K562 (cell line): ENCODE data around the gene DENND4C. TPM values are rescaled to one million over a fixed set of nuclear protein-coding genes. Genes with fewer than 3 reads are reported as not detected.
A peak's percentile ranks its signal among the peaks of the same experiment; 100 is the strongest.

ENCODE experiments used
- ATAC-seq: fragments of 200-7000 bp; cut with Tn5 transposase; 3 replicates; pipeline ENCODE4 v1.9.1; 2020; ENCODE audit warnings: moderate library complexity
- BruUV-seq: library from RNA; stranded (reverse); fragments of 400-500 nt; replicated peaks from 2 replicates; lab custom pipeline; 2021; lab: Mats Ljungman, UMichigan
- CTCF ChIA-PET: fragments of 300-600 bp; formaldehyde crosslinking; extraction: SDS; loops from one replicate; lab custom pipeline; 2021; ENCODE audit warnings: low intra/inter-chr PET ratio; lab: Yijun Ruan, JAX
- POLR2A ChIA-PET: fragments of 300-600, 350-650 bp; sonication (Branson Sonifier 250); formaldehyde crosslinking; extraction: SDS; loops from one replicate; lab custom pipeline; 2021; ENCODE audit warnings: antibody characterized with exemption, inconsistent platforms; lab: Yijun Ruan, JAX
- DNase-seq, 4 experiments: peaks; one replicate each; pipeline versions ENCODE4 v3.0.0 to v3.0.0-alpha.2; 2011 to 2018; ENCODE audit warnings: low spot score in 3 of 4, mixed read lengths in 3 of 4; ENCODE audit errors: extremely low read depth in 1 of 4
- FAIRE-seq: peaks from 2 replicates; lab custom pipeline; 2011; peaks lifted over from hg19 to GRCh38; lab: Jason Lieb, UNC
- H2AFZ ChIP-seq: 2 replicates; pipeline ENCODE4 v1.6.0; 2011; ENCODE audit warnings: low read depth, low read length, control low read depth, inconsistent platforms
- H3K27ac ChIP-seq: fragments of 200-600 bp; 3 replicates; pipeline ENCODE4 v1.8.0; 2011; ENCODE audit warnings: low read depth, mild to moderate bottlenecking, control low read depth, inconsistent platforms, low read length, moderate library complexity, mixed read lengths; ENCODE audit errors: extremely low read depth
- H3K27me3 ChIP-seq, 2 experiments: fragments of 300-600 bp in 1 of 2; 2 replicates in 1 of 2; 3 replicates in 1 of 2; pipeline versions ENCODE4 v1.6.0 to v1.8.0; 2011; ENCODE audit warnings: inconsistent platforms in 2 of 2, low read length in 2 of 2, mild to moderate bottlenecking in 1 of 2, mixed read lengths in 1 of 2, moderate library complexity in 1 of 2; ENCODE audit not compliant: control insufficient read depth in 2 of 2, insufficient read depth in 2 of 2
- H3K36me3 ChIP-seq: fragments of 300-600 bp; 3 replicates; pipeline ENCODE4 v1.8.0; 2011; ENCODE audit warnings: mild to moderate bottlenecking, low read length, inconsistent platforms; ENCODE audit not compliant: control insufficient read depth, insufficient read depth
- H3K4me1 ChIP-seq, 2 experiments: fragments of 200-600 bp in 1 of 2; replicated peaks in 1 of 2; 2 replicates in 1 of 2; 3 replicates in 1 of 2; pipeline versions ENCODE4 v1.5.1 to v1.8.0; 2011; ENCODE audit warnings: inconsistent platforms in 2 of 2, low read length in 2 of 2, mild to moderate bottlenecking in 1 of 2, mixed read lengths in 1 of 2, moderate library complexity in 1 of 2; ENCODE audit not compliant: control insufficient read depth in 2 of 2, insufficient read depth in 2 of 2
- H3K4me2 ChIP-seq: 2 replicates; pipeline ENCODE4 v1.6.1; 2011; ENCODE audit warnings: low read length, control low read depth, inconsistent platforms, mixed read lengths; ENCODE audit not compliant: insufficient read depth
- H3K4me3 ChIP-seq: fragments of 200-600 bp; sonication (generic), shearing (Covaris generic); 2 replicates; pipeline ENCODE4 v1.5.1; 2016; ENCODE audit warnings: control low read depth, inconsistent platforms
- H3K79me2 ChIP-seq: fragments of 200-600 bp; 3 replicates; pipeline ENCODE4 v1.8.0; 2011; ENCODE audit warnings: low read length, inconsistent platforms; ENCODE audit not compliant: control insufficient read depth, insufficient read depth
- H3K9ac ChIP-seq, 2 experiments: 2 replicates each; pipeline versions ENCODE4 v1.6.0 to v1.6.1; 2011; ENCODE audit warnings: low read depth in 2 of 2, low read length in 2 of 2, control low read depth in 1 of 2, inconsistent platforms in 1 of 2, mild to moderate bottlenecking in 1 of 2, mixed read lengths in 1 of 2; ENCODE audit not compliant: insufficient read depth in 1 of 2
- H3K9me1 ChIP-seq: one replicate; pipeline ENCODE4 v1.6.0; 2011; ENCODE audit warnings: inconsistent platforms, mild to moderate bottlenecking, low read length, moderate library complexity; ENCODE audit not compliant: control insufficient read depth, insufficient read depth
- H3K9me3 ChIP-seq: replicated peaks from 2 replicates; pipeline ENCODE4 v1.5.1; 2011; ENCODE audit warnings: low read depth, low read length, inconsistent platforms; ENCODE audit not compliant: control insufficient read depth, insufficient read depth
- H4K20me1 ChIP-seq: replicated peaks from 2 replicates; pipeline ENCODE4 v1.6.1; 2011; ENCODE audit warnings: low read length, inconsistent platforms, mixed read lengths; ENCODE audit not compliant: control insufficient read depth, insufficient read depth
- CBFA2T2 ChIP-seq: fragments of 450-650 bp; conservative IDR thresholded peaks from 2 replicates; pipeline ENCODE4 v1.6.1; 2017; ENCODE audit warnings: mild to moderate bottlenecking
- FOXP1 ChIP-seq: sonication (generic); formaldehyde crosslinking; IDR thresholded peaks from 2 replicates; pipeline ENCODE4 v1.8.0; 2022; ENCODE audit warnings: mild to moderate bottlenecking, missing genetic modification reagents
- MEIS2 ChIP-seq: fragments of 450-650 bp; IDR thresholded peaks from 2 replicates; pipeline ENCODE4 v1.6.1; 2014; ENCODE audit warnings: mild to moderate bottlenecking; ENCODE audit not compliant: partially characterized antibody
- RBM22 ChIP-seq: fragments of 200-400 bp; formaldehyde crosslinking; IDR thresholded peaks from 2 replicates; pipeline ENCODE4 v1.6.1; 2018; ENCODE audit warnings: low read length, low read depth; ENCODE audit not compliant: poor library complexity, severe bottlenecking
- SAFB2 ChIP-seq: fragments of 200-400 bp; formaldehyde crosslinking; IDR thresholded peaks from 2 replicates; pipeline ENCODE4 v1.6.1; 2018; ENCODE audit warnings: borderline replicate concordance, low read length, low read depth, moderate library complexity; ENCODE audit not compliant: severe bottlenecking
- SMAD1 ChIP-seq: fragments of 150-350 bp; IDR thresholded peaks from 2 replicates; pipeline ENCODE4 v1.6.1; 2014; ENCODE audit warnings: low read length, low read depth; ENCODE audit not compliant: partially characterized antibody
- TEAD4 ChIP-seq, 2 experiments: sonication (generic) in 1 of 2; formaldehyde crosslinking in 1 of 2; IDR thresholded peaks; 2 replicates each; pipeline versions ENCODE4 v1.6.1 to v1.8.0; 2012 to 2022; ENCODE audit warnings: borderline replicate concordance in 1 of 2, inconsistent platforms in 1 of 2, low read length in 1 of 2, mild to moderate bottlenecking in 1 of 2, missing genetic modification reagents in 1 of 2
- TGIF2 ChIP-seq: sonication (generic); formaldehyde crosslinking; IDR thresholded peaks from 2 replicates; pipeline ENCODE4 v1.8.1; 2022; ENCODE audit warnings: mild to moderate bottlenecking, missing genetic modification reagents, moderate library complexity
- XRCC3 ChIP-seq: fragments of 450-650 bp; IDR thresholded peaks from 2 replicates; pipeline ENCODE4 v1.6.1; 2017; ENCODE audit warnings: mild to moderate bottlenecking, moderate library complexity
- ZNF79 ChIP-seq: fragments of 250-450 bp; sonication (Bioruptor Pico); IDR thresholded peaks from 2 replicates; pipeline ENCODE4 v1.4.0; 2020; ENCODE audit warnings: low read depth, mild to moderate bottlenecking, moderate library complexity
- WGBS: fragments of 100-300 bp; shearing (Covaris generic); methylation state at CpG from one replicate; pipeline ENCODE4 v1.1.6; 2016; ENCODE audit warnings: low coverage, mixed read lengths; ENCODE audit not compliant: insufficient coverage; ENCODE audit errors: missing lambda C conversion rate; 5-methylcytosine and 5-hydroxymethylcytosine counted together
- in situ Hi-C: fragments of 300-500 bp; cut with MboI; formaldehyde crosslinking; loops from 4 replicates; pipeline ENCODE4 v1.15.0; 2018; ENCODE audit warnings: inconsistent platforms, mixed read lengths
- intact Hi-C: fragments of 100-400 bp; cut with micrococcal nuclease; formaldehyde crosslinking; loops from 2 replicates; pipeline ENCODE4 v1.14.2; 2022
- polyA plus RNA-seq, 8 experiments: library from polyadenylated mRNA; depleted of rRNA in 4 of 8; stranded (reverse) in 5 of 8; unstranded in 3 of 8; fragments of >200 nt; fragmentation: Nextera tagmentation in 2 of 8; fragmentation: Illumina TruSeq in 1 of 8; extraction: Ambion mirVana in 2 of 8; extraction: Trizol in 1 of 8; gene quantifications; 2 replicates each; pipeline versions ENCODE4 v1.2.1 to v1.2.3, GENCODE V29; 2011 to 2014; ENCODE audit warnings: inconsistent platforms in 1 of 8, missing spikeins in 1 of 8
- total RNA-seq, 7 experiments: library from RNA; depleted of rRNA in 6 of 7; stranded (reverse); fragments of >200 nt in 6 of 7; fragmentation: Illumina TruSeq in 2 of 7; extraction: Trizol in 2 of 7; gene quantifications; 2 replicates each; pipeline versions ENCODE4 v1.2.1 to v1.2.3, GENCODE V29; 2011 to 2021; ENCODE audit warnings: low replicate concordance in 1 of 7
- TF ChIP-seq, protein P1 (sequence below): fragments of 250-450 bp; sonication (Bioruptor Pico); IDR thresholded peaks from 2 replicates; pipeline ENCODE4 v1.8.0; 2021; ENCODE audit warnings: borderline replicate concordance, mild to moderate bottlenecking, moderate library complexity; ENCODE audit not compliant: poor library complexity, severe bottlenecking
- TF ChIP-seq, protein P2 (sequence below), 2 experiments: fragments of 450-650 bp; IDR thresholded peaks; 2 replicates each; pipeline ENCODE4 v1.6.1; 2016

DENND4C gene
- total and polyA plus RNA-seq, 9 of the 15 experiments (the other 6 are each of a cell fraction or from before 2014, with no cell fraction given), result 4.8 to 31.8 (median 13.9) TPM

DNA sequence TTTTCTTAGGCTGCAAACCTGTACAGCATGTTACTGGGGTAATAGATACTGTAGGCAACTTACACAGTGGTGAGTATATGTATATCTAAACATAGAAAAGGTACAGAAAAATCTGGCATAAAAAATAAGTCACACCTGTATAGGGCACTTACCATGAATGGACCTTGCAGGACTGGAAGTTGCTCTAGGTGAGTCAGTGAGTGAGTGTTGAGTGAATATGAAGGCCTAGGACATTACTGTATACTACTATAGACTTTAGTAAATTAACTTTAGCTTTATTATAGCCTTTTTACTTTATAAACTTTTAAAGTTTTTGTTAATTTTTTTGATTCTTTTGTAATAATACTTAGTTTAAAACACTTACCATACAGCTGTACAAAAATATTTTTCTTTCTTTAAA lies 51.3 kb downstream of the DENND4C start:
- no peaks in the 10 kb centered on the region for H3K9me3 ChIP-seq
- H3K27me3 ChIP-seq, result no peaks in the 10 kb centered on the region
- no peak for TF ChIP-seq SMAD1
- DNase-seq, result no peak
- no peak for ATAC-seq
- no peak overlapping the region for H2AFZ ChIP-seq
- in situ Hi-C loops (no loop called here), intact Hi-C loops (no loop called here)
- BruUV-seq, result no TSS peak
- H3K79me2 ChIP-seq, result peaks cover 41% of the 10 kb centered on the region
- POLR2A ChIA-PET, result interaction anchor here (0.6 to 0.9 kb wide), 2 partner anchors 9 to 51 kb away, joined by 3 to 5 read pairs; partner anchors contain the start of gene DENND4C
- H3K36me3 ChIP-seq, result no peaks in the 10 kb centered on the region
- no peak overlapping the region for H3K9ac ChIP-seq
- FAIRE-seq, result no peak
- no peaks in the 10 kb centered on the region for H3K9me1 ChIP-seq
- H3K27ac ChIP-seq, result no peak overlapping the region
- CTCF ChIA-PET, result no interaction called here
- H3K4me2 ChIP-seq, result no peak overlapping the region
- H4K20me1 ChIP-seq, result no peaks in the 10 kb centered on the region
- peaks cover 0 to 7% of the 10 kb centered on the region in 2 experiments; a peak in 4 of 5 replicates for H3K4me1 ChIP-seq
- H3K4me3 ChIP-seq, result no peak overlapping the region

GRCh38 chr9:19283072-19283710 lies 52.7 kb downstream of the DENND4C start:
- peaks cover 0 to 11% of the 10 kb centered on the region in 2 experiments; a peak in 4 of 5 replicates for H3K4me1 ChIP-seq
- ATAC-seq (peak; percentile 80), DNase-seq (peak; percentile 9 to 46 (median 18)), FAIRE-seq (peak; percentile 60)
- H3K9ac ChIP-seq, result no peak overlapping the region
- H3K9me3 ChIP-seq, result no peaks in the 10 kb centered on the region
- H4K20me1 ChIP-seq, result no peaks in the 10 kb centered on the region
- H3K79me2 ChIP-seq, result peaks cover 41% of the 10 kb centered on the region
- no peak overlapping the region for H3K4me3 ChIP-seq
- no peak overlapping the region for H3K4me2 ChIP-seq
- CTCF ChIA-PET, result no interaction called here
- no TSS peak for BruUV-seq
- POLR2A ChIA-PET, result interaction anchor here (1.4 kb wide), 1 partner anchor 35 kb away, joined by 3 read pairs; no protein-coding TSS in a partner anchor
- WGBS, result 0% methylated on average over 1 of the region's 5 CpGs
- no peak overlapping the region for H2AFZ ChIP-seq
- no peaks in the 10 kb centered on the region for H3K36me3 ChIP-seq
- H3K27me3 ChIP-seq, result no peaks in the 10 kb centered on the region
- H3K9me1 ChIP-seq, result no peaks in the 10 kb centered on the region
- H3K27ac ChIP-seq, result no peak overlapping the region; the same call in 2 of the 3 replicates
- in situ Hi-C loops (no loop called here), intact Hi-C loops (no loop called here)
- TF ChIP-seq, protein P1, sequence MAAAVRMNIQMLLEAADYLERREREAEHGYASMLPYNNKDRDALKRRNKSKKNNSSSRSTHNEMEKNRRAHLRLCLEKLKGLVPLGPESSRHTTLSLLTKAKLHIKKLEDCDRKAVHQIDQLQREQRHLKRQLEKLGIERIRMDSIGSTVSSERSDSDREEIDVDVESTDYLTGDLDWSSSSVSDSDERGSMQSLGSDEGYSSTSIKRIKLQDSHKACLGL (CRISPR knock-in tag), result no peak
- no peak for TF ChIP-seq SAFB2
- no peak for TF ChIP-seq TGIF2
- TF ChIP-seq RBM22, result no peak
- no peak for TF ChIP-seq FOXP1 (CRISPR knock-in tag)
- peak; percentile 56 for TF ChIP-seq TEAD4 (IDR thresholded peaks at IDR 0.05; ENCODE audit: low read length)
- TF ChIP-seq TEAD4 (CRISPR knock-in tag; IDR thresholded peaks at IDR 0.05; ENCODE audit: borderline replicate concordance), result no peak
- TF ChIP-seq CBFA2T2, result 0 out of 2 replicates have a peak, but pooled peaks have one; percentile 11
- TF ChIP-seq MEIS2, result no peak
- TF ChIP-seq, protein P2, sequence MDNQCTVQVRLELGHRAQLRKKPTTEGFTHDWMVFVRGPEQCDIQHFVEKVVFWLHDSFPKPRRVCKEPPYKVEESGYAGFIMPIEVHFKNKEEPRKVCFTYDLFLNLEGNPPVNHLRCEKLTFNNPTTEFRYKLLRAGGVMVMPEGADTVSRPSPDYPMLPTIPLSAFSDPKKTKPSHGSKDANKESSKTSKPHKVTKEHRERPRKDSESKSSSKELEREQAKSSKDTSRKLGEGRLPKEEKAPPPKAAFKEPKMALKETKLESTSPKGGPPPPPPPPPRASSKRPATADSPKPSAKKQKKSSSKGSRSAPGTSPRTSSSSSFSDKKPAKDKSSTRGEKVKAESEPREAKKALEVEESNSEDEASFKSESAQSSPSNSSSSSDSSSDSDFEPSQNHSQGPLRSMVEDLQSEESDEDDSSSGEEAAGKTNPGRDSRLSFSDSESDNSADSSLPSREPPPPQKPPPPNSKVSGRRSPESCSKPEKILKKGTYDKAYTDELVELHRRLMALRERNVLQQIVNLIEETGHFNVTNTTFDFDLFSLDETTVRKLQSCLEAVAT (IDR thresholded peaks at IDR 0.05), result no peak
- TF ChIP-seq XRCC3, result no peak
- no peak for TF ChIP-seq ZNF79
